Activated CD8-positive, alpha-beta memory T cell treated with anti-CD3 and anti-CD28 coated beads, Interleukin-2, amount 10 ng/mL, durations not matched to agents 7 days and 5 days (primary cell): Measurements from ENCODE around the gene RHBDD1. TPM values are rescaled to one million over a fixed set of nuclear protein-coding genes. Genes with fewer than 3 reads are reported as not detected.

Source experiments
- ATAC-seq: fragments of 150-1000 bp; cut with Tn5 transposase; one replicate; pipeline ENCODE4 v1.10.0; 2021; ENCODE audit warnings: moderate library complexity
- CTCF ChIA-PET: fragments of 350-600 bp; sonication (Branson Sonifier 250); formaldehyde crosslinking; loops from one replicate; lab custom pipeline; 2021; ENCODE audit warnings: antibody characterized with exemption; lab: Charles Lee
- DNase-seq: peaks from one replicate; pipeline ENCODE4 v3.0.0-alpha.2; 2020
- H3K27ac Mint-ChIP-seq: one replicate; pipeline ENCODE4 v1.8.0; 2021; ENCODE audit warnings: mild to moderate bottlenecking, mixed read lengths
- H3K27me3 Mint-ChIP-seq: one replicate; pipeline ENCODE4 v1.8.0; 2021; ENCODE audit warnings: mixed read lengths
- H3K36me3 Mint-ChIP-seq: one replicate; pipeline ENCODE4 v1.8.0; 2021; ENCODE audit warnings: mild to moderate bottlenecking, mixed read lengths
- H3K4me1 Mint-ChIP-seq: one replicate; pipeline ENCODE4 v1.8.0; 2021; ENCODE audit warnings: mixed read lengths
- H3K4me3 Mint-ChIP-seq: one replicate; pipeline ENCODE4 v1.8.0; 2021; ENCODE audit warnings: mild to moderate bottlenecking, moderate library complexity, mixed read lengths
- H3K9me3 Mint-ChIP-seq: one replicate; pipeline ENCODE4 v1.8.0; 2022; ENCODE audit warnings: low read depth, mixed read lengths
- total RNA-seq, 2 experiments: library from RNA; stranded (reverse); gene quantifications; one replicate each; pipeline ENCODE4 v1.2.3, GENCODE V29; 2021

The RHBDD1 gene
- total RNA-seq, 2 experiments from 2014 or later = 29.8 to 32.2 TPM

- Mint-ChIP-seq H3K36me3 (peaks cover 11% of the 10 kb centered on the region), H3K9me3 (peaks cover 4% of the 10 kb centered on the region), H3K4me3 (no peak overlapping the region), H3K4me1 (peaks cover 6% of the 10 kb centered on the region), H3K27me3 (no peaks in the 10 kb centered on the region), H3K27ac (no peak overlapping the region)
- CTCF ChIA-PET = no interaction called here
- DNase-seq (no peak), ATAC-seq (no peak)
These were observed 117.4 kb downstream of the RHBDD1 start for GRCh38 chr2:226953206-226953605.

DNA sequence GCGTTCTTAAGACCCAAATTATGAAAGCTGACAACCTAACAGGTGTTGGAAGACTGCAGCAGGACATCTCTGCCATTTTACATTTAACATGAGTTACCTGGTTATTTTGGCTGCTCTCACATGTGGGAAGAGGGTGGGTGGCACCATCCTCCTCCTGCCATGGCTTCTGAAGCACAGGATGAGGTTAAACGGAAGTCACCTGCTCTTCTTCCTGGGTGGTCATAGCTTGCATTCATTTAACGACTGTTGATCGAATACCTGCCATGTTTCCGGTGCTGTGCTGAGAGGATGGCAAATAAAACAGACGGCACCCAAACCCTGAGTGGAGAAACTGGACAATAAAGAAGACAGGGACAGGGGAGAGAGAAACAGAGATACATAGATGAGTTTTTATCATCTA is 118.0 kb downstream of the RHBDD1 start:
- H3K9me3 Mint-ChIP-seq = peaks cover 4% of the 10 kb centered on the region
- H3K36me3 Mint-ChIP-seq = peaks cover 15% of the 10 kb centered on the region
- CTCF ChIA-PET = no interaction called here
- ATAC-seq (no peak), DNase-seq (no peak)
- peaks cover 6% of the 10 kb centered on the region for H3K4me1 Mint-ChIP-seq
- H3K27ac Mint-ChIP-seq = peak overlapping the region; percentile 34
- no peaks in the 10 kb centered on the region for H3K27me3 Mint-ChIP-seq
- H3K4me3 Mint-ChIP-seq = no peak overlapping the region

- DNase-seq (no peak), ATAC-seq (no peak)
- Mint-ChIP-seq H3K27me3 (no peaks in the 10 kb centered on the region), H3K36me3 (peaks cover 14% of the 10 kb centered on the region), H3K27ac (no peak overlapping the region), H3K4me3 (no peak overlapping the region), H3K9me3 (peaks cover 7% of the 10 kb centered on the region), H3K4me1 (peaks cover 6% of the 10 kb centered on the region)
- CTCF ChIA-PET = no interaction called here
These were observed 120.8 kb downstream of the RHBDD1 start for GRCh38 chr2:226956659-226957058.

DNA sequence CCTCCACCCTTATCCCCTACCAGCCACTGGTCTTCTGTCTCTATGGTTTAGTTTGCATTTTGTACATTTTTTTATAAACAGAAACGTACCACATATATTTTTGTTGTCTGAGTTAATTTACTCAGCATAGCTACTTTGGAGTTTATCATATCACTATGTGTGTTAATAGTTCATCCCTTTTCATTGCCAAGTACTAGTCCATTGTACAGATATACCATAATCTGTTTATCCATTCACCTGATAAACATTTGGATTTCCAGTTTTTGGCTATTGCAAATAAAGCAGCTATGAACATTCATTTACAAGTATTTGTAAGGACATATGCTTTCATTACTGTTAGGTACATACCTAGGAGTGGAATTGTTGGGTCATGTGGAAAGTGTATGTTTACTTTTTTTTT is 123.6 kb downstream of the RHBDD1 start:
- Mint-ChIP-seq H3K27ac (no peak overlapping the region), H3K27me3 (no peaks in the 10 kb centered on the region), H3K4me3 (no peak overlapping the region), H3K9me3 (peaks cover 7% of the 10 kb centered on the region), H3K36me3 (peaks cover 11% of the 10 kb centered on the region), H3K4me1 (no peaks in the 10 kb centered on the region)
- CTCF ChIA-PET = no interaction called here
- ATAC-seq (no peak), DNase-seq (no peak)

DNA sequence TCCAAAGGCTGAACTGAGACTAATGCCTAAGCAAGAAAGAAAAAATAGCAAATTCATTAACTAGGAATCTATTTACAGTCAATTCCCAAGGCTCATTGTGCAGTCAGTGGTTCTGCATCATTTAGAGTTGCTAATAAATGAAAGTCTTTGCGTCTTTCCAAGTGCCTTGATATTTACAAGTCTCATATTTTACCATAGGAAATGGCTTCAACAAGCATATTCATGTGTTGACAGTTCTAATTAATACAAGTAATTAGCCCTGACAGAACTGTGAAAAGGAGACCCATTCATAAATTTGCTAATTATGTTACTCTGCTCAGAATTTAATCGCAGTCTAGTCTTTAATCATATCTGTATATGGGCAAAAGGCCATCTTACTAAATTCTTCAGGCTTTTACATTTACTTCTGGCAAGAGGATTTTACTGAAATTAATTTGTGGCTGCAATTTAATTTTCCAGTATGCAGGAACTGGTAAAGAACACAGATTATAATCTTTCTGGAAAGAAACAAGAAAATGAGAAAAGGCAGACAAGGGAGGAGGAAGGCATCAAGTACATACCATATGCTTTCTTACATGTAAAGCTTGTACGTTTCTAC is 126.4 kb downstream of the RHBDD1 start:
- Mint-ChIP-seq H3K27me3 (no peaks in the 10 kb centered on the region), H3K9me3 (peaks cover 4% of the 10 kb centered on the region), H3K27ac (no peak overlapping the region), H3K4me3 (no peak overlapping the region), H3K4me1 (no peaks in the 10 kb centered on the region), H3K36me3 (peaks cover 7% of the 10 kb centered on the region)
- DNase-seq (no peak), ATAC-seq (no peak)
- CTCF ChIA-PET = no interaction called here

DNA sequence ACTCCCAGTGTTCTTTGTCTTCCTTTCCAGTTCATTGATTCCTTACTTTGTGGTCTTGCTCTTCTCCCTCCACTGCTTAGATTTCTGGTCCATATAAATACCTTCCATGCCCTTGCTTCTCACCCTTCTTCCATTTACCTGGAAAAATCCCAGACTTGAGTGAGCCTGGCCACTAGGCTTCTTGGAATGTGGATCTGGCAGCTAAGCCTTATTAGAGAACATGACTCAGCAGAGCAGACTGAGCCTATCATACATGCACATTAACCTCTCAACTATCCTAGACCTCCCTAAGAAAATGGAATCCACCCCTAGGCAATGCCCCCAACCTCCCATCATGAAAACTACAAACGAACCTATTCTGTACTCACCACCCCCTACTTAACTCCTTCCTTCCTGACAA is 127.7 kb downstream of the RHBDD1 start:
- DNase-seq (no peak), ATAC-seq (no peak)
- H3K36me3 Mint-ChIP-seq = peaks cover 3% of the 10 kb centered on the region
- no peak overlapping the region for H3K4me3 Mint-ChIP-seq
- H3K27ac Mint-ChIP-seq = no peak overlapping the region
- peaks cover 2% of the 10 kb centered on the region for H3K9me3 Mint-ChIP-seq
- CTCF ChIA-PET = no interaction called here
- no peaks in the 10 kb centered on the region for H3K27me3 Mint-ChIP-seq
- H3K4me1 Mint-ChIP-seq = no peaks in the 10 kb centered on the region

GRCh38 chr2:226965376-226965775 is 129.5 kb downstream of the RHBDD1 start:
- DNase-seq = no peak
- Mint-ChIP-seq H3K4me3 (no peak overlapping the region), H3K27me3 (no peaks in the 10 kb centered on the region), H3K36me3 (no peaks in the 10 kb centered on the region), H3K9me3 (no peaks in the 10 kb centered on the region), H3K27ac (no peak overlapping the region), H3K4me1 (peaks cover 4% of the 10 kb centered on the region)
- no peak for ATAC-seq
- CTCF ChIA-PET = no interaction called here

DNA sequence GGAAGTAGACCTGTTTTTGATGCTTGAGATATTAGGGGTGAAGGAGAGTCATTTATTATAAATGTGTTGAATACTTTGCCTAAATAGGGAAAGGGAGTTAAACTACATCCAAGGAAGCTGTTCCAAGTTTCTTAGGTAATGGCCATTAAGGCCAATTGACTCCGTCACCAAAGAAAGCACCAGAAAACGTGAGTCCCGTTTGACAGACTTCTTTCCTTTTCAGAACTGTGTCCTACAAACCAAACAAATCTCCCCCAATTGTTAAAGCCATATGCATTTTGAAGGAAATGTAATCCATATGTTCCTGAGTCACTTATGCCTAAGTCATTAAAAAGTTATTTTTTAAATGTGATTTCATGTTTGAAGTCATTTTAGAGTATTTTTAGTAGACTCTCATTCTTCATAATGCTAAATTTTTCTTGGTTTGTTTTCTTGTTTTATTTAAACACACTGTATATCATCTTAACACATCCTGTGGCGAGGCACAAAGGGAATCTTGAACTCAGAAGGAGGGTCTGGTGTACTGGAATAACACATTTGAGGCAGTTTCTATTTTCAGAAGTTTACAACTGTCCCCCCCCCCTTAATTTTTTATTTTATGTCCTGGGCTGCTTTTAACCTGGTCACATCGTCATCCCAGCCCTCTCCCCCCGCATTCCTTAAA is 133.7 kb downstream of the RHBDD1 start:
- H3K4me3 Mint-ChIP-seq = no peak overlapping the region
- H3K27me3 Mint-ChIP-seq = no peaks in the 10 kb centered on the region
- no peak for ATAC-seq
- no peak for DNase-seq
- peaks cover 6% of the 10 kb centered on the region for H3K36me3 Mint-ChIP-seq
- H3K9me3 Mint-ChIP-seq = no peaks in the 10 kb centered on the region
- CTCF ChIA-PET = no interaction called here
- no peak overlapping the region for H3K27ac Mint-ChIP-seq
- peaks cover 16% of the 10 kb centered on the region for H3K4me1 Mint-ChIP-seq

DNA sequence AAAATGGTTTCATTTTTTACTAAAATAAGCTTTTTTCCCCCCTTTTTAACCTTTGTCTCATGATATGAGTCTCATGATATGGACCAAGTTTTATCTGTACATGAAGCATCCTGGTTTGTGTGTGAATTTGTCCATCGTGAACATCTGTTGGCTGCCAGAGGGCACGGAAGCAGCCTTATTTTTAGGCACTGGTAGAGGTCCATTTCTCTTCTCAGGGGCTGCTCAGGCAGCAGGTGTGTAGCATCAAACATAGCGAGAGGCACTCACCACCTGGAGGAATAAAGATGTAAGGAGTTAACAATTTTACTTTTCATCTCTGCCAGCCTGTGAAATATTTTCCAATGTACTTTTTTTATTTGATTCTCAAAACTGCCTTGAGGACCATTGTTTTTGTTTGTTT is 134.5 kb downstream of the RHBDD1 start:
- CTCF ChIA-PET = no interaction called here
- peak overlapping the region; percentile 50 for H3K27ac Mint-ChIP-seq
- H3K4me1 Mint-ChIP-seq = peaks cover 16% of the 10 kb centered on the region
- ATAC-seq (no peak), DNase-seq (no peak)
- no peaks in the 10 kb centered on the region for H3K27me3 Mint-ChIP-seq
- H3K9me3 Mint-ChIP-seq = no peaks in the 10 kb centered on the region
- peaks cover 6% of the 10 kb centered on the region for H3K36me3 Mint-ChIP-seq
- peak overlapping the region; percentile 17 for H3K4me3 Mint-ChIP-seq

- Mint-ChIP-seq H3K36me3 (peaks cover 6% of the 10 kb centered on the region), H3K4me3 (peak overlapping the region; percentile 18)
These were observed 135.2 kb downstream of the RHBDD1 start for GRCh38 chr2:226971084-226971483.

DNA sequence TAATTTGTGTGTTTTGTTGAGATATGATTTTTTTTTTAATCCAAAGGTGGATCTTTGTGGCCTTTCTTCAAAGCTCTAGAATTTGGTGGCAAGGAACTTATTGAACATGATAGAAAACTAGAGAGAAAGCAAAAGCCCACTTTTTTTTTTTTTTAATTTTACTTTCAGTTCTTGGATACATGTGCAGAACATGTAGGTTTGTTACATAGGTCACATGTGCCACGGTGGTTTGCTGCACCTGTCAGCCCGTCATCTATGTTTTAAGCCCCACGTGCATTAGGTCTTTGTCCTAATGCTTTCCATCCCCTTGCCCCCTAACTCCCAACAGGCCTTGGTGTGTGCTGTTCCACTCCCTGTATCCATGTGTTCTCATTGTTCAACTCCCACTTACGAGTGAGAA is 135.9 kb downstream of the RHBDD1 start:
- Mint-ChIP-seq H3K4me1 (peaks cover 16% of the 10 kb centered on the region), H3K27me3 (no peaks in the 10 kb centered on the region), H3K36me3 (peaks cover 6% of the 10 kb centered on the region), H3K9me3 (no peaks in the 10 kb centered on the region), H3K27ac (no peak overlapping the region), H3K4me3 (no peak overlapping the region)
- DNase-seq = no peak
- no peak for ATAC-seq
- CTCF ChIA-PET = no interaction called here

More at GRCh38 chr2:226971084-226971483, 135.2 kb downstream of the RHBDD1 start:
- peak; percentile 45 for ATAC-seq
- CTCF ChIA-PET = no interaction called here
- H3K27me3 Mint-ChIP-seq = no peaks in the 10 kb centered on the region
- no peaks in the 10 kb centered on the region for H3K9me3 Mint-ChIP-seq
- no peak for DNase-seq
- H3K27ac Mint-ChIP-seq = peak overlapping the region; percentile 37
- H3K4me1 Mint-ChIP-seq = peaks cover 16% of the 10 kb centered on the region

DNA sequence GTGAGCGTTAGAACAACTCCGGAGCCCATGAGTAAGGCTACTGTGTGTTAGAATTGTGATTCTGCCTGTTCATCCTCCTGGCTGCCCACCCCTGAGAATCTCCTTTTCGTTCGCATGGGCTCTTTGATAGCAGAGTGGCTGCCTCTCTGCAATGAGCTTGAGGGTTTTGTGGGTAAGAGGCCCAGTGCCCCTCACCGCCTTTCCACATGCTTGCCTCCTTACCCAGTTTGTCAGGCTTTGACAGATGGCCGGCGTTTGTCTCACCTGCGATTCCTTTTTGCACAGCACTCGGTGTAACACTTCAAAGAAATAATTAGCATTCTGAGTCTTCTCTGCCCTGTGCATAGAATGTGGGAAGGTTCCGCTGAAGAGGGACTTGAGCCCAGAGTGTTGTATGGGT is 138.0 kb downstream of the RHBDD1 start:
- Mint-ChIP-seq H3K36me3 (peaks cover 6% of the 10 kb centered on the region), H3K27me3 (no peaks in the 10 kb centered on the region), H3K4me3 (no peak overlapping the region), H3K4me1 (peaks cover 16% of the 10 kb centered on the region), H3K27ac (no peak overlapping the region), H3K9me3 (no peaks in the 10 kb centered on the region)
- CTCF ChIA-PET = no interaction called here
- DNase-seq (no peak), ATAC-seq (no peak)

DNA sequence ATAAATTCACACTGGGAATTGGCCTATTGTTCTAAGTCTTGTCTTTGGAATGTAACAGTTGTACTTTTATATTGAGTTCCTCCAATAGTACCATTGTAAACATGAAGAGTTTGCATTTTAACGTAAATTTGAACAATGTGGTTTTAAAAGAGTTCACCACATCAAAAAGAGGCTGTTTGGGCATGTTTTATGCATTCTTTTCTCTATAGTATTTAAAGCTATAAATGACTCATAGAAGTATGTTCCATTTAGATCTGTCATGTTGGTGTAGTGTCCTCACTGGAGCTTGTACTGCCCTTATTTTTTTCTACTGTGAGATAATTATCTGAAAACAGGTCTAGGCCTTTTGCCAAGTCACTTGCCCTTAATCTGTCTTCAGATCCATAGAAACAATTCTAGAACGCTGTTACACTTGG is 141.9 kb downstream of the RHBDD1 start:
- Mint-ChIP-seq H3K27me3 (no peaks in the 10 kb centered on the region), H3K4me3 (no peak overlapping the region), H3K27ac (no peak overlapping the region), H3K4me1 (peaks cover 11% of the 10 kb centered on the region), H3K9me3 (no peaks in the 10 kb centered on the region), H3K36me3 (peaks cover 5% of the 10 kb centered on the region)
- CTCF ChIA-PET = interaction anchor here (1.2 kb wide), 1 partner anchor 36 kb away, joined by 3 read pairs; no protein-coding TSS in a partner anchor
- ATAC-seq = no peak
- DNase-seq = no peak

DNA sequence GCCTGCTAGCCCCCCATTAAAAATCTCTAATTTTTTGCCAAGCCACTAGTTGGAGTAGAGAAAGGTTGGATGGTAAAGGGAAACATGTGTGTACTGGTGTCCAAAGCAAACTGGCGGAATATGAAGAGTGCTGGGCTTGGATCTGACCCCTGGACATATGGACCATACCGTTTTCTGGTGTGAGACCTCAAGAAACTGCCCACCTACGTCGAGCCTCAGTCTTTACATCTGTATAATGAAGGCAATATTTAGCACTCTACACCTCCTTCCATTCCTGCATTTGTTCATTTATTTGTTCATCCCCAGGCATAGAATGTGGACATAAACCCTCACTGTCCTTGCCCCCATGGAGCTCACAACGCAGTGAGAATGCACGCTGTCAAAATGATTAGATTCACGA is 142.4 kb downstream of the RHBDD1 start:
- Mint-ChIP-seq H3K9me3 (no peaks in the 10 kb centered on the region), H3K4me3 (no peak overlapping the region), H3K27ac (no peak overlapping the region), H3K36me3 (peaks cover 3% of the 10 kb centered on the region), H3K4me1 (peaks cover 11% of the 10 kb centered on the region), H3K27me3 (no peaks in the 10 kb centered on the region)
- CTCF ChIA-PET = interaction anchor here (1.2 kb wide), 1 partner anchor 37 kb away, joined by 3 read pairs; no protein-coding TSS in a partner anchor
- DNase-seq = no peak
- ATAC-seq = no peak
